HG03060 (cell line): ENCODE data around the gene EFCAB8.
"Not testable (repeated sequence)": the region's sequence is repeated elsewhere in the genome, so short reads cannot be mapped to it uniquely, and the experiment has no call there.

Source experiments
- ATAC-seq: cut with Tn5 transposase; IDR thresholded peaks from one replicate; pipeline ENCODE4 v1.9.1; 2021; ENCODE audit warnings: low read depth, moderate number of reproducible peaks; ENCODE audit not compliant: unreplicated experiment

Gene EFCAB8

DNA sequence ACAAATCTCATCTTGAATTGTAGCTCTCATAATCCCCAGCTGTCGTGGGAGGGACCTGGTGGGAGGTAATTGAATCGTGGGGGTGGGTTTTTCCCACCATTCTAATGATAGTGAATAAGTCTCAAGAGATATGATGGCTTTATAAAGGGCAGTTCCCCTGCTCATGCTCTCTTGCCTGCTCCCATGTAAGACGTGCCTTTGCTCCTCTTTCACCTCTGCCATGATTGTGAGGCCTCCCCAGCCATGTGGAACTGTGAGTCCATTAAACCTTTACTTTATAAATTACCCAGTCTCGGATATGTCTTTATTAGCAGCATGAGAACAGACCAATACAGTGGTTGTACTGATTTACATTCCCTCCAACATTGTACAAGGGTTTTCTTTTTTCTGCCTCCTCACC is 75.9 kb downstream of the EFCAB8 start:
- ATAC-seq: no peak

DNA sequence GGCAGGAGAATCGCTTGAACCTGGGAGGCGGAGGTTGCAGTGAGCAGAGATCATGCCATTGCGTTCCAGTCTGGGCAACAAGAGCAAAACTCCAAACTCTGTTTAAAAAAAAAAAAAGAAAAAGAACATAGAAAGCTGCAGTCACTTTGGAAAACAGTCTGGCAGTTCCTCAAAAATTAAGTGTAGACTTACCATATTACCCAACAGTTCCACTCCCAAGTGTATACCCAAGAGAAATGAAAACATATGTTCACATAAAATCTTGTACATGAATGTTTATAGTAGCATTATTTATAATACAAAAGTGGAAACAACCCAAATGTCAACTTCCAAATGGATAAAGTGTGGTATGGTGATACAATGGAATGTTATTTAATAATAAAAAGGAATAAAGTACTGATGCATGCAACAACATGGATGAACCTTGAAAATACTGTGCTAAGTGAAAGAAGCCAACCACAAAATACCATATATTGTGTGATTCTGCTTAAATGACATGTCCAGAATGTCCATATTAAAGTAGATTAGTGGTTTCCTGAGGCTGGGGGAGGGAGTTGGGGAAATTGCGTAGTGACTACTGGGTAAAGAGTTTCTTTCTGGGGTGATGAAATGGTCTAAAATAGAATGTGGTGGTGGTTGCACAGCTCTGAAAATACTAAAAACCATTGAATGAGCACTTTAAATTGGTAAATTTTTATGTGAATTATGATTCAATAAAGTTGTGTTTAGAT is 82.6 kb downstream of the EFCAB8 start:
- ATAC-seq: no peak

DNA sequence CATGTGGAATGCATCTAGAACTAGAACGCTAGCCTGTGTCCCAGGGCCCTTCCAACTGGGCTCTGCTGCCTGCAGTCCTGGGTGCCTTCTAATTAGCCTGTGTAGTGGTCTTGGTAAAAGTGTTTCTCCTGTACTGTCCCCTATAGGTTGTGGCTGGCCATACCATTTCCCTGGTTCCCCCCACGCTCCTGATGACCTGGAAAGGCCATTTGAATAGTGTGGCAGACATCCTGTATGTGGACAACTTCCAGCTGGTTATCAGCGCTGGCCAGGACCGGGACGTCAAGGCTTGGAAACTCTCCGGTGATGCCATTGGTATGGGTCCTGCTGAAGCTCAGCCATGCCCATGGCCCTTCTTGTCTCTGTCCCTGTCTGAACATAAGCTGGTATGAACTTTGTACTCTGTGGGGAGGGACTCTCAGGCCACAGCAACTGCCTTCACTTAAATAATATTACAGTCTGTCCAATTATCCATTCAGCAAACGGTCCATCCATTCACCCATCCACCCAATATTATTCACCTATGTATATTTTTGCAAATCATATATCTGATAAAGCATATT is 84.8 kb downstream of the EFCAB8 start:
- no peak for ATAC-seq

DNA sequence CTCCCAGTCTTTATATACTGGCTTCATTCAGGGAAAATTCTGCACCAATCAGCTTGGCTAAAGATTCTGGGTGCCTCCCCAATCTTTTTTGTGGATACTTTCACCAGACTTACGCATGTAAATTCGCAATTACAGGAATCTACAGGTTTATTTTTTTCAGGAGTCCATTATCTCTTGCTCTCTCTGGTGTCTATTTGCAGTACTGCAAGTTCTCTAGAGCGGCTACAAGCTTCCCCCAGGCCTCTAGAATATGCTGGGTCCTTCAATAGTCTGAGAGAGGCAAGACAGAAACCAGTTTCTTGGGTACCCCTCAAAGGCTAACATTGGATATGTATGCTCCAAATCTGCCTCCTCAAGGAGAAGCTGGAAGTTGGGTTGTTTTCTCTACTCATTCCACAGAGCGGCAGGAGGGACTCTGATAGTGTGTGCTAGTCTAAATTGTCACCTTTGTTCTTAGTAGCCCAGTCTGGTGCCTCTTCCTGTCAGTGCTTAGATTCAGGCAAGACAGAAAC is 87.0 kb downstream of the EFCAB8 start:
- no peak for ATAC-seq

DNA sequence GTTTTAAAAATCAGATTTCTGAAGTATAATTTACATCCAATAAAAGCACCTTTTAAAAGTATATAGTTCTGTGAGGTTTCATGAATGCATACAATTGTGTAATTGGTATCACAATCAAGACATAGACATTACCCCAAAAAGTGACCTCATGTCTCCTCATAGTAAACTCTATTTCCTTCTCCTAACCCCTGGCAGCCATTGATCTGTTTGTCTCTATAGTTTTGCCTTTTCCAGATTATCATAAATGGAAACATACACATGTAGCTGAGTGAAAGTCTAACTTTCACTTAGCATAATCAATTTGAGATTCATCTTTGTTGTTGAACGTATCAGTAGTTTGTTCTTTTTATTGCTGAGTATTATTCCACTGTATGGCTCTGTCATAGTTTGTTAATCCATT is 87.9 kb downstream of the EFCAB8 start:
- no peak for ATAC-seq

DNA sequence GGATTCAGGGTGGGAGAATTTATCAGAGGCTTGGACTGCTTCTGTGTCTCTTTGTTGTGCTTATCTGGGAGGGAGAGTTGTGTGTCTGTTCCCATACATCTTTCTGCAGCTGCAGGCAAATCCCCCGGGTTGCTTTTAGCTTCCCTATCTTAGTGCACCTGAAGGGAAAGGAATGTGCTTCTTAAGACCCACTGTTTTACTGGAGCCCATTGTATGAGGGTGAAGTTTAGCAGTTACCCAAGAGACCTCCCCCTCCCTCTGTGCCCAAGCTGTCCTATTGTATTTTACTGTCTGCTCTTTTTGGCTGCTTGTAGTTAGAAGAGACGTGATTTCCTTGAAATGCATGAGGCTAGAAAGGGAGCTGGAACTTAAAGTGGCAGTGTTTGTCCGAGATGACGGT is 91.8 kb downstream of the EFCAB8 start:
- not testable (repeated sequence) for ATAC-seq

DNA sequence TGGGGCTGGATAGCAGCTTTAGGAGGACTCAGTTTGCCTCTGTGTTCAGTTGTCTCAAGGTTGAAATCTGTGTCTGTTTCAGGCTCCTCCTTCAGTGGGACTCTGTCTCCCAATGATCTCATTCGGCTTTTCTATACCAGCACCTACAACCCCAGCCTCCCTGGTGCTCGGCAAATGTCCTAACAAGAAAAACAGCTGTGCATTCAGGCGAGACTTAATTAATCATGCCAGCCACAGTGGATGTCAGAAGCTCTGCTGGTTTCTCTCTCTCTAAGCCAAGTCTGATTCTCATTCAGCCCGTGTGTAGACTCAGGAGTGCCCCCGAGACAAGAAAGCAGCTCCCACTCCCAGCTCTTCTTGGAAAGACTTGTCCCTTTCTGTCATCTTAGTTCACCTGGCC is 98.7 kb downstream of the EFCAB8 start:
- no peak for ATAC-seq

DNA sequence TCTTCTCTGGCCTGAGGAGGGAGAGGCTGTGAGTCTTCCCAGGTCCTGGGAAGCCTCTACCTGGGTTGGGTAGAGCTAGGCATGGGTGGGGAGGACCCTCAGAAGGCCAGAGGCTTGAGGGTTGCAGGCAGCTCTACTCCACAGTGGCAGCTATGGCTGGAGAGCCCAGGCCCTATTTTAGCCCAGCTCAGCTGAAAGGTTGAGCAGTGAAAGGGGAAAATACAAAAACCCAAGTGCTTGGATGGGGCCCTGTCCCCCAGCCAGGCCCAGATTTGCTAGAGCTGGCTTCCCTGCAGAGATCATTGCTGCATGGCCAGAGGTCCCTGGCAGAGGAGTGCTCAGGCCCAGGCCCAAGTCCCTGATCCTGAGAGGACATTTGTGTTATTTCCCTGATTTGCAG is 99.9 kb downstream of the EFCAB8 start:
- no peak for ATAC-seq

DNA sequence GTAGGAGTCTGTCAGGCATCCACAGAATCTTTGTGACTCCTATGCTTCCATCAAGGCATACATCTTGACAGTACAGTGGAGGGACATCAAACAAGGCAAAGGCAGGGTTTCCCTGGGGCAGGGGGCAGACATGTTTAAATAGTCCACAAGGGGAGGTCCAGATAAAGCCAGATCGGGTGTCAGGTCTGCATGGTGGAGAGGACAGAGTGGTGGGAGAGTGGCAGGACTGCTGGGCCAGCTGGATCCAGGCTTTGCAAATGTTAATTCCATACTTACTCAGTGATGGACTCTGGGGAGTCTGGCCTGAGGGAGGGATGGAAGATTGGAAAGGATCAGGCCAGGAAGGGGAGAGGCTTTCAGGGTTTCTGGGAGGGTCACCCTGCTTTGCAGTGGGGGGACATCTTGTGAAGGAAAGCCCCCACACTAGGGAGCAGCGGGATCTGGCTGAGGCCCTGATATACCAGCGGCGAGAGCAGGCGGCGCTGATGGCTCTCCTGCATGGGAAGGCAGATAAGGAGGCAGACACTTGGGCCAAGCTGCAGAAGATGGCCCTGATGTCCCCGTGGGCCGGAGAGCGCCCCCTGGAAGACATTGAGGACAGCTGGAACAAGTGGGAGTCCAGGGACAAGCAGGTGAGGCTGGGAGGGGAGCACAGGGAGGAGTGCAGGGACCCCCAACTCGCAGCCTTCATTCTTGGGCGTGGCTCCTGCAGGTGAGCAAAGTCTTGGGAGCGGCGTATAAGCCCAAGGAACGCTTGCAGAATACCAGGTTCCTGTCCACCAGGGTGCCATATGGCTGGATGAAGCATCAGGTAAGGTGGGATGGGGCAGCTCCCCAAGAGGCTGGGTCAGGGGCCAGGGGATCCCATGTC is 100.9 kb downstream of the EFCAB8 start:
- ATAC-seq: no peak

DNA sequence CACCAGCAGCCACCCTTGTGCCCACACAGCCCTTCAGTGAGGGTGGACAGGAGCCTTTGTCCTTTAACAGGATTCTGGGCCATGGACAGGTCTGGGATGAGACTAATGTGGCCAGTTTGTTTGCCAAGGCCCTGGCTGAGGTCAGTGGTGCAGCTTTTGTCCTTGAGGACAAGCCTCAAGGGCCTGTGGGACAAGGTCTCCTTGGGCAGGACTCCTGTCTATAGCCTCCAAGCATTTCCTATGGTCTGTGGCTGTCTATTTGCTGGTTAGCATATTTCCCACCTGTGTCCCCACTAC is 101.4 kb downstream of the EFCAB8 start:
- ATAC-seq: no peak

DNA sequence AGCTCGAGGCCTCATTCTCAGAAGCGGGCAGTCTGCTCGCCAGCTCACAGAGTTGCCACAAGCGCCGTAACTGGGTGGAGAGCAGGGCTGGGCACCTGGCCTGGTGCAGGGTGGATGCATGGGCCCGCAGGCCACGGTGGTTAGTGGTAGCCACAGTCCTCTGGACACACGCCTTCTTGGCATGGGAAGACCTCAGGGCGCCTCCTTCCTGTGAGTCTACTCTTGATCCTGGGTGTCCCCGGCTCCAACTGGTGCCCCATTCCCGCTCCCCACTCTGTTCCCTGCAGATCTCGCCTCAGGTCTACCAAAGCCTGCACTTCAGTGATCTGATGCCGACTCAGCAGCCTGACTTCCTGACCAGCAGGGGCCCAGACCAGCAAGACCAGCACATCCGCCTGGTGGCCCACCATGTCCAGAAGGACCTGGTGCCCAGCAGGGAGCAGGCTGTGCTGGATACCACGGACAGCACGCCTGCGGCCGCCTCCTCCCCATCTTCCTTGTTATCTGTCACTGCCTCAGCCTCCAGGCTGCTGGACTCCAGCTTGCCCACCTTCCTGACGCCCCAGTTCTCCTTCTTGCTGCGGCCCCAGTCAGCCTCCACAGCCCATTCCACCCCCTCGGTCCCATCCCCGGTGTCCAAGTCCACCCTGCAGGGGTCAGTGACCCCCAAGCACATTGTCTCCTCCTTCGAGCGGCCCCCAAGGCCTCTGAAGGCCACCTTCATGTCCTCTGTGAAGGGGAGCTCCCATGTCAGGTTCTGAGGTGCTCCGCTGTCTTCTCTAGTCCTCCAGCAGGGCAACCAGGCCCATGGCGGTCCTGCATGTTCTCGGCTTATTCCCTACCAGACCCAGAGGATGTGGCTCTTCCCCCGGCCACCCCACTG is 102.4 kb downstream of the EFCAB8 start:
- no peak for ATAC-seq

DNA sequence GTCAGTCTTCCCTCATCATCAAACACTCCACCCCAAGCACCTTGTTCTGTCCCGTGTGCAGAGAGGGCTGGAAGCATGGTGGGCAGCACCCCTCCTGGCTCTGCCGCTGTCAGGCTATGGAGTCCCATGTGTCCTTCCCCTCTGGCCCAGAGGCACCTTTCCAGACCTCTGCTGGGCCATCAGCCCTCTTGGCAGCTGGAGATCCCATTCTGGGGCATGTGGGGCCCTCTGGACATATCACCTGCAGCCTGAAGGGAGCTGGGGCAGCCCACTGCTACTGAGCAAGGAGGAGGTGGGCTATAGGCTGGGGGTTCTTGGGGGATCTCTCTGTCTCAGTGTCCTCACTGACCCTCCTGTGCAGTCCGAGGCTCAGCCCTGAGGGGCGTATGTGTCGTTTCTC is 103.3 kb downstream of the EFCAB8 start:
- ATAC-seq: no peak

DNA sequence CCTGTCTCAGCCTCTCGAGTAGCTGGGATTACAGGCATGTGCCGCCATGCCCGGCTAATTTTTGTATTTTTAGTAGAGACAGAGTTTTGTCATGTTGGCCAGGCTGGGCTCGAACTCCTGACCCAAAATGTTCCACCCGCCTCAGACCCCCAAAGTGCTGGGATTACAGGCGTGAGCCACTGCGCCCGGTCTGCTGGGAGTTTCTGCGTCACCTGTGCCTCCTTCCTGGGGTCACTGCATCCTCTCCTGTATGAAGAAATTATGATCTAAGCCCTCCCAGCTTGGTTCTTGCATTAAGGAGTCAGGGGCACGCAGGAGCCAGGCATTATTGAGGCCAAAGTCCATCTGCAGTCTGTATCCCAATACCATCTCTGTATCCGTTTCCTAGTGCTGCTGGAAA is 103.9 kb downstream of the EFCAB8 start:
- not testable (repeated sequence) for ATAC-seq

DNA sequence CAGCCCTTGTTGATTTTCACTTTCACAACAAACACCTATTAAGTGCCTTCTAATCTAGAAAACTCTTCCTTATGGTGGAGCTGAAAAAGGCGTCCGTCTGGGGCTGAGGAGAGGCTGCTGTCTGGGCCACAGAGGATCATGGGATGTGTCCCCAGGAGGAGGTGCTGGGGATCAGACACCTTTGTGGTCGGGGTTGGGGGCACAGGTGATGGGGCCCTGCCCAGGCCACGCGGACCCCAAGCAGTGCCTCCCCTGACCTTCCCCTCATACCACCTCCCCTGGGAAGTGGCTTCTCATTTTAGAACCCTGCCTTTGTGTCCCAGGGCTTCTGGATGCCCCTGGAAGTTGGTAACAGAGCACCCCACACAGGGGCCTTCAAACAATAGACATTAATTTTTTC is 104.5 kb downstream of the EFCAB8 start:
- no peak for ATAC-seq

DNA sequence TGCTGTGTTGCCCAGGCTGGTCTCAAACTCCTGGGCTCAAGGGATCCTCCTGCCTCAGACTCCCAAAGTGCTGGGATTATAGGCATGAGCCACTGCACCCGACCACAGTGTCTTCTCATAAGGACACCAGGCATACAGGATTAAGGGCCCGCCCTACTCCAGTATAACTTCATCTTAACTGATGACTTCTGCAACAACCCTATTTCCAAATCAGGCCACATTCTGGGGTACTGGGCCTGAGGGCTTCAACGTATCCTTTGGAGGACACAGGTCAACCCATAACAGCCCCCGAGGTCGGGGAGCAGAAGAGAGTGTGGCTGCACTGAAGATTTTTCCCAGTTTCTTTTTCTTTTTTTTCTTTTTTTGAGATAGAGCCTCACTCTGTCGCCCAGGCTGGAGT is 105.9 kb downstream of the EFCAB8 start:
- no peak for ATAC-seq

DNA sequence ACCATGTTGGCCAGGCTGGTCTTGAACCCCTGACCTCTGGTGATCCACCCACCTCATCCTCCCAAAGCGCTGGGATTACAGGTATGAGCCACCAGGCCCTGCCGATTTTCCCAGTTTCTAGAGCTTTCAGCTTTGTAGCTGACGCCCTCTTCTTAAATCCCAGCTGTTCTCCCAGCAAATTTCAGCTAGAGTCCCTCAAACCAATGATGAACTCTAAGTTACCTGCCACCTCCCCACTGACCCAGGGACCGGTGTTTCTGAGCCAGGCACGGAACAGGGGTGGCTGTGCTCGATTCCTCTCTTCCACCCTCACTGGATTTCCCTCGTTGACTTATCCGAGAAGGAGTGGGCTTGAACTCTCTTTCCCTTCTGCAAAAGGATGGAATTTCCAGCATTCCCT is 106.4 kb downstream of the EFCAB8 start:
- ATAC-seq: no peak

DNA sequence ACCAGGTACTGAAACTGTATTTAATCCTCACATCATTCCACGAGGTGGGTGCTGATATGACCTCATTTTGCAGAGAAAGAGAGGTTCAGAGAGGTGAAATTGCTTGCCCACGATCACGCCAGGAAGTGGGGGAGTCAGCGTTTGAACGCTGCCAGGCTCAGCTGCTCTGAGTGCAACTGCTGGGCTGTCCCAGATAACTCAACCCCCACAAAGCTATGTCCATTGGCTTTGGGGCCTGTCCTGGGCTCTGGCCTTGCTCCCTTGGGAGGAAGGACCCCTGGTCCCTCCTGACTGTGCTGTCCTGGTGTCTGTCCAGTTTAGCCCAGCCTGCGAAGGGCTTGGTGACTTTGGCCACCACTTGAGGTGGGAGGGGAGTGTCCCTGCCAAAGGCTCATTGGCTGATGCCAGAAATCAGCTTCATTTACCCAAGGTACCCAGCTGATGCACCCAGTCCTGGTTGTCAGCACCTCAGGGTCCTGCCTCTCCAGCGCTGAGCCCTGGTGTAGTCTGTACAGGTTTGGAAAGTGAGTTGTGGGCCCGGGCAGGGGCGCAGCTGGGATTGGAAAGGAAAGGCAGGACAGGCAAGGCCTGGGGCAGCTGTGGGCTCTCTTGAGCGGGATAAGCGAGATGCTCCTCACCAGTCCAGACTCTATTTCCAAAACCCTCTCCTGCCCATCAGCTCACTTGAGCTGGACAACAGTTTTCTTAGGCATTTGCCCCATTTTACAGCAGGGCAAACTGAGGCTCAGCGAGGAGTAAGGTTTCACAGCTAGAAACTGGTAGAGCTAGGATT is 107.1 kb downstream of the EFCAB8 start:
- no peak for ATAC-seq

DNA sequence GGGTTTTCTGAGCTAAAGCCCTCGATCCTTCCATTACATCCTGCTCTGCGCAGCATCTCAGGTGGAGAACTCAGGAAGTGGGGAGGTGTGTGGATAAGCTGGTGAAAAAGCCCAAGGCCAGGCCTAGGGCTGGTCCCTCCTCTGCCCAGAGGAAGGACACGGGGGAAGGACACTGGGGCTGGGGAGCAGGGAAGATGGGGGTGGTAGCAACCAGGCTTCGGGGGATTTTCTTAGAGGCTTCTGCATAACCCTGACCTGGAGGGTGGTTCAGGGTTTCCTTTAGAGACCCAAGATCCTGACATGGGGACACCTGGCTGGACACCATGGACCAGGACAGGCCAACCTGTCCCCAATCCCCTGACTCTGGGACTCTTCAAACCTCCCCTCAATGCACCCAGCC is 107.7 kb downstream of the EFCAB8 start:
- ATAC-seq: no peak

DNA sequence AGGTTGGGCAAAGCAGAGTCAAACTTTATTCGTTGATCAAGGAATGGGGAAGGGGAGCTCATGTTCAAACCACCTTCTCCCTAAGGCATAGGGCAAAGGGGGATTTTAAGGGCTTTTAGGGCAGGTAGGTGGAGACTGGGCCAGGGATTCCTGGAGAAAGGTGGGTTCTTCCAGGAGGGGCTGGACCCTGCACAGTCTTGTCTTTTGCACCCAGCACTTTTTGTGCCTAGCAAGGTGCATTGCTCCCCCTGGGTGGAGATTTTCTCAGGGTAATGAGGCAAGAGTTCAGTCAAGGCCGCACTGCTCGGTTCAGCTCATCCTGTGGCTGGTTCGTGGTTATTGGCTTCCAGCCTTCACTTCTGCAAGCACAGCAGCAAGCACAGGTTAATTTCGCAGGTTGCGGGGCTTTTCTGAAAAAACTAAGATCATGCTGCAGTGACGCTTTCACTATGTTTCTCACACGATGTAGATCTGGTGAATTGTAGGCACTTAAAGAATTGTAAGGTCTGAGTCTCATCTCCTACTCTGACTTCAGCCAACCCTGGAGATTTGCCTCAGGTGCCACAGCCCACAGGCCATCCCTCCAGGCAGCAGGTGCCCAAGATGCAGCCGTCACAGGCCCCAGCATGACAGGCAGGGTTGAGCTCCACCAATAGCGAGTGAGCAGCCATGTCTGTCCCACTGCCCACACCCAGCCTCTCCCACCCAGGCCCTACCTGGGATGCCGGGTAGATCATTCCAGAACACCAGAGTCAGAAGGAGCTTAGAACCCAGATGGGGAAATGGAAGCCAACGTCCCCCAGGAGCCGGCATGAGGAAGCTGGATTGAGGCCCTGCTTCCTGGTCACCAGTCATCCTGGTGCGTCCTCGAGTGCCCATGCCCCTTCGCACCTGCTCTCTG is 108.4 kb downstream of the EFCAB8 start:
- ATAC-seq: no peak
